ENCODE measurements around the gene CFAP299. TPM values are rescaled to one million over a fixed set of nuclear protein-coding genes. Genes with fewer than 3 reads are reported as not detected.
"Not testable (repeated sequence)": the region's sequence is repeated elsewhere in the genome, so short reads cannot be mapped to it uniquely, and the experiment has no call there.

Gene CFAP299
- total and polyA plus RNA-seq, 10 donors = 0.11 TPM; not detected in 9

- Histone ChIP-seq H3K27me3 (replicated peaks in 1 of 7) (no peaks in the 10 kb centered on the region), H3K36me3 (no peaks in the 10 kb centered on the region), H3K27ac (no peak overlapping the region), H3K9me3 (no peaks in the 10 kb centered on the region), H3K4me3 (no peak overlapping the region), H3K4me1 (no peaks in the 10 kb centered on the region)
- intact Hi-C loops (cut with DNase I; ENCODE audit: low total_unique reads) = no loop called here
- 78 to 91% (median 89%) methylated on average over 2 of the region's 2 CpGs for WGBS, 5 donors
- no peak for DNase-seq
- no peak for TF ChIP-seq POLR2AphosphoS5 (IDR thresholded peaks at IDR 0.05)
- no peak for TF ChIP-seq CTCF (IDR thresholded peaks at IDR 0.05 in 8 of 11, conservative IDR thresholded peaks at IDR 0.05 in 3 of 11)
- no peak for TF ChIP-seq POLR2A (IDR thresholded peaks at IDR 0.05)
Measured at GRCh38 chr4:80637190-80637589, 301.7 kb downstream of the CFAP299 start.

GRCh38 chr4:80646061-80646460, 310.5 kb downstream of the CFAP299 start:
- intact Hi-C loops (cut with DNase I; ENCODE audit: low total_unique reads) = no loop called here
- no peak overlapping the region for H3K4me3 ChIP-seq
- H3K9me3 ChIP-seq = no peaks in the 10 kb centered on the region
- H3K27me3 ChIP-seq (replicated peaks in 1 of 7) = no peaks in the 10 kb centered on the region
- no peaks in the 10 kb centered on the region for H3K36me3 ChIP-seq
- TF ChIP-seq POLR2AphosphoS5 (IDR thresholded peaks at IDR 0.05) (no peak), CTCF (IDR thresholded peaks at IDR 0.05 in 8 of 11, conservative IDR thresholded peaks at IDR 0.05 in 3 of 11) (no peak), POLR2A (IDR thresholded peaks at IDR 0.05) (no peak)
- H3K4me1 ChIP-seq = no peaks in the 10 kb centered on the region
- no peak overlapping the region for H3K27ac ChIP-seq
- no peak for DNase-seq
- 69 to 84% (median 74%) methylated on average over 2 of the region's 2 CpGs for WGBS, 5 donors

- H3K27me3 ChIP-seq (replicated peaks in 1 of 7) = no peaks in the 10 kb centered on the region
- TF ChIP-seq POLR2A (IDR thresholded peaks at IDR 0.05) (no peak), CTCF (IDR thresholded peaks at IDR 0.05 in 8 of 11, conservative IDR thresholded peaks at IDR 0.05 in 3 of 11) (no peak), POLR2AphosphoS5 (IDR thresholded peaks at IDR 0.05) (no peak)
- H3K27ac ChIP-seq = no peak overlapping the region
- DNase-seq = no peak
- no peak overlapping the region for H3K4me3 ChIP-seq
- WGBS, 5 donors = 57 to 76% (median 68%) methylated on average over 2 of the region's 2 CpGs
- H3K9me3 ChIP-seq = peaks cover 0 to 17% (median 0%) of the 10 kb centered on the region in 8 donors
- no peaks in the 10 kb centered on the region for H3K4me1 ChIP-seq
- intact Hi-C loops (cut with DNase I; ENCODE audit: low total_unique reads) = no loop called here
- H3K36me3 ChIP-seq = no peaks in the 10 kb centered on the region
Measured at GRCh38 chr4:80655662-80656061, 320.1 kb downstream of the CFAP299 start.

GRCh38 chr4:80670118-80670517, 334.6 kb downstream of the CFAP299 start:
- DNase-seq; intact Hi-C loops (cut with DNase I; ENCODE audit: low total_unique reads); H3K9me3 ChIP-seq; H3K27me3 ChIP-seq (replicated peaks in 1 of 7); H3K27ac ChIP-seq; H3K4me1 ChIP-seq; H3K36me3 ChIP-seq; H3K4me3 ChIP-seq: not testable (repeated sequence)
- WGBS, 5 donors = 91 to 97% (median 94%) methylated on average over 3 of the region's 3 CpGs

GRCh38 chr4:80678413-80678812, 342.9 kb downstream of the CFAP299 start:
- intact Hi-C loops (cut with DNase I; ENCODE audit: low total_unique reads) = no loop called here
- no peak for DNase-seq
- Histone ChIP-seq H3K27me3 (replicated peaks in 1 of 7) (no peaks in the 10 kb centered on the region), H3K4me3 (no peak overlapping the region), H3K9me3 (no peaks in the 10 kb centered on the region), H3K27ac (no peak overlapping the region), H3K4me1 (no peaks in the 10 kb centered on the region), H3K36me3 (no peaks in the 10 kb centered on the region)
- TF ChIP-seq POLR2AphosphoS5 (IDR thresholded peaks at IDR 0.05) (no peak), POLR2A (IDR thresholded peaks at IDR 0.05) (no peak), CTCF (IDR thresholded peaks at IDR 0.05 in 8 of 11, conservative IDR thresholded peaks at IDR 0.05 in 3 of 11) (no peak)
